Stimulated activated CD4-positive, alpha-beta T cell treated with anti-CD3 and anti-CD28 coated beads, Interleukin-15, amount 100 ng/mL, for 48 hours (primary cell): ENCODE data around the gene YY1AP1.
"Not testable (repeated sequence)": the region's sequence is repeated elsewhere in the genome, so short reads cannot be mapped to it uniquely, and the experiment has no call there.

ENCODE experiments used
- DNase-seq, 2 donors: peaks; one replicate each; pipeline ENCODE4 v3.0.0-alpha.2; 2020; ENCODE audit warnings: low read depth in 2 of 2

Gene YY1AP1

GRCh38 chr1:155696524-155696923 is 8.0 kb upstream of the YY1AP1 start:
- DNase-seq: no peak

- DNase-seq: no peak
Observed at GRCh38 chr1:155695608-155696007, 7.0 kb upstream of the YY1AP1 start.

GRCh38 chr1:155695072-155695471 is 6.5 kb upstream of the YY1AP1 start:
- no peak for DNase-seq

- no peak for DNase-seq
Observed at GRCh38 chr1:155694167-155694566, 5.6 kb upstream of the YY1AP1 start.

GRCh38 chr1:155691992-155692528 is 3.5 kb upstream of the YY1AP1 start:
- DNase-seq: no peak

GRCh38 chr1:155689081-155689607 is 570 bp upstream of the YY1AP1 start, which contains the start of gene DAP3:
Gene DAP3 (plus strand): TSS chr1:155689091. CDS start chr1:155709780, 20,689 bp downstream.
- peak in 1 of 2 donors; percentile 70 for DNase-seq

- peak in 1 of 2 donors; percentile 3 for DNase-seq
Observed at GRCh38 chr1:155687705-155688323, 760 bp downstream of the YY1AP1 start.

GRCh38 chr1:155681776-155682175 is 6.8 kb downstream of the YY1AP1 start:
- no peak for DNase-seq

GRCh38 chr1:155680531-155680930 is 8.0 kb downstream of the YY1AP1 start:
- DNase-seq: no peak

- DNase-seq: not testable (repeated sequence)
Observed at GRCh38 chr1:155678992-155679391, 9.6 kb downstream of the YY1AP1 start.

GRCh38 chr1:155678027-155678426 is 10.5 kb downstream of the YY1AP1 start:
- DNase-seq: no peak

GRCh38 chr1:155673003-155673402 is 15.6 kb downstream of the YY1AP1 start:
- no peak for DNase-seq

GRCh38 chr1:155671750-155672149 is 16.8 kb downstream of the YY1AP1 start:
- DNase-seq: no peak

GRCh38 chr1:155669233-155670162 is 19.1 kb downstream of the YY1AP1 start:
- DNase-seq: no peak

- DNase-seq: not testable (repeated sequence)
Observed at GRCh38 chr1:155661239-155661638, 27.3 kb downstream of the YY1AP1 start.

GRCh38 chr1:155657463-155657862 is 31.1 kb downstream of the YY1AP1 start:
- no peak for DNase-seq

GRCh38 chr1:155652951-155653350 is 35.6 kb downstream of the YY1AP1 start:
- DNase-seq: no peak

- DNase-seq: no peak
Observed at GRCh38 chr1:155651861-155652661, 36.5 kb downstream of the YY1AP1 start.

GRCh38 chr1:155650231-155650757 is 38.3 kb downstream of the YY1AP1 start:
- no peak for DNase-seq

GRCh38 chr1:155649676-155650075 is 38.9 kb downstream of the YY1AP1 start:
- no peak for DNase-seq
